ENCODE data around the gene CALHM3. TPM values are rescaled to one million over a fixed set of nuclear protein-coding genes. Genes with fewer than 3 reads are reported as not detected.
A peak's percentile ranks its signal among the peaks of the same experiment; 100 is the strongest.
"Not testable (repeated sequence)": the region's sequence is repeated elsewhere in the genome, so short reads cannot be mapped to it uniquely, and the experiment has no call there.

The CALHM3 gene, protein sequence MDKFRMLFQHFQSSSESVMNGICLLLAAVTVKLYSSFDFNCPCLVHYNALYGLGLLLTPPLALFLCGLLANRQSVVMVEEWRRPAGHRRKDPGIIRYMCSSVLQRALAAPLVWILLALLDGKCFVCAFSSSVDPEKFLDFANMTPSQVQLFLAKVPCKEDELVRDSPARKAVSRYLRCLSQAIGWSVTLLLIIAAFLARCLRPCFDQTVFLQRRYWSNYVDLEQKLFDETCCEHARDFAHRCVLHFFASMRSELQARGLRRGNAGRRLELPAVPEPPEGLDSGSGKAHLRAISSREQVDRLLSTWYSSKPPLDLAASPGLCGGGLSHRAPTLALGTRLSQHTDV
- not detected in 2 replicates for total RNA-seq
- polyA plus RNA-seq (2012) = 0.08 TPM

DNA sequence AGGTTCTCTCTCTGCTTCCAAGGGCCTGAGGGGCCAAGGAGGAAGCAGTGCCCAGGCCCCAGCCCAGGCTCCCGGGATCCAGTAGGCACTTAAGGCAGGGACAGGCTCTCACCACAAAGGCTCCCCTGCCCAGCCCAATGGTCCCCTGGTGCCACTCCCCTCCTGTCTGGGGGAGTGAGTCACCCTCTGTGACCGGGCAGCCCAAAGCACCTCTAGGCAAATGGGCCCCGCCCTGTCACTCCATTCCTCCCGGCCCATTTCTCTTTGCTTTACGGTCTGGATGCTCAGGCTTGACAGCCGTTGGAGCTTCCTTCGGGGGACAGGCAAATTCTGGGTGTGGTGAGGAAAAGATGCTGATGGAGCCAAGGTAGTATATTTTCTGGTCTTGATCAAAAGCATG lies at the start of gene CALHM3:
TSS of gene CALHM3 (minus strand) at position 106 of the 400 bp plus-strand sequence. CDS start 208 bp downstream, outside the sequence.
- DNase-seq (ENCODE audit: low read depth) = peak; percentile 61

DNA sequence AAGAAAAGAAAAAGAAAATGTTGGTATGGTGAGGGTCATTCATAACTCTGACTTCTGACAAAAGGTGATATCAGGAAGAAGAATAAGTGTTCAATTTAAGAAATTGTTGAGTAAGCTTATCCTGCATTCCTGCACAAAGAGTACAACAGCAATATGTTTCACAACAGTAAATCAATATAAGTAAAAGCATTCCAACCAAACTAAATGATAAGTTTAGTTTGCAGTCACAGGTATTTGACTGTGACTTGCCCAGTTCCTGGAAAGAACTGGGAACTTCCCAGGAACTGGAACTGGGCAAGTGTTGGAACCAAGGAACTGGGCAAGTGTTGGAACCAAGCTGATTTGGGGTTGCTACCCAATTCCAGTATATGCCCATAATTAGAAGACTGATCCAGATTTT lies 49.5 kb upstream of the CALHM3 start:
- no peak for DNase-seq (ENCODE audit: low read depth)

- DNase-seq (ENCODE audit: low read depth) = peak; percentile 61
Measured at GRCh38 chr10:103527476-103527875, 48.4 kb upstream of the CALHM3 start.

DNA sequence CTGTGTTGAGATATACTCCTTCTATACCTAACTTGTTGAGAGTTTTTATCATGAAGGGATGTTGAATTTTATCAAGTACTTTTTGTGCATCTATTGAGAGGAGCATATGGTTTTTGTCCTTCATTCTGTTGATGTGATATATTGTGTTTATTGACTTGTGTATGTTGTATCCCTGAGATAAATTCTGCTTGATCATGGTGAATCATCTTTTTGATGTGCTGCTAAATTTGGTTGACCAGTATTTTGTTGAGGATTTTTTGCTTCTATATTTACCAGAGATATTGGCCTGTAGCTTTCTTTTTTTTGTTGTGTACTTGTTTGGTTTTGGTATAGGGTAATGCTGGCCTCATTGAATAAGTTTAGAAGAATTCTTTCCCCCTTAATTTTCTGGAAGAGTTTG lies 46.9 kb upstream of the CALHM3 start:
- no peak for DNase-seq (ENCODE audit: low read depth)

GRCh38 chr10:103523683-103524082 lies 44.6 kb upstream of the CALHM3 start:
- DNase-seq (ENCODE audit: low read depth) = no peak

DNA sequence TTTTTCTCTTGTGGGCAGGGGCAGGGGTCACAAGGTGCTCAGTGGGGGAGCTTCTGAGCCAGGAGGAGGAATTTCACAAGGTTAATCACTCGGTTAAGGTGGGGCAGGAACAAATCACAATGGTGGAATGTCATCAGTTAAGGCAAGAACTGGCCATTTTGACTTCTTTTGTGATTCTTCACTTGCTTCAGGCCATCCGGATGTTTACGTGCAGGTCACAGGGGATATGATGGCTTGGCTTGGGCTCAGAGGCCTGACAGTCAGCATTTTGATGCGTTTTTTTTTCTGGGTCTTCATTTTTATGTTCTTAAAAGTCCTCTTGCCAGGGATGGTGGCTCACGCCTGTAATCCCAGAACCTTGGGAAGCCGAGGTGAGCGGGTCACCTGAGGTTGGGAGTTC lies 43.0 kb upstream of the CALHM3 start:
- not testable (repeated sequence) for DNase-seq (ENCODE audit: low read depth)

GRCh38 chr10:103519798-103520197 lies 40.8 kb upstream of the CALHM3 start:
- DNase-seq (ENCODE audit: low read depth) = no peak

DNA sequence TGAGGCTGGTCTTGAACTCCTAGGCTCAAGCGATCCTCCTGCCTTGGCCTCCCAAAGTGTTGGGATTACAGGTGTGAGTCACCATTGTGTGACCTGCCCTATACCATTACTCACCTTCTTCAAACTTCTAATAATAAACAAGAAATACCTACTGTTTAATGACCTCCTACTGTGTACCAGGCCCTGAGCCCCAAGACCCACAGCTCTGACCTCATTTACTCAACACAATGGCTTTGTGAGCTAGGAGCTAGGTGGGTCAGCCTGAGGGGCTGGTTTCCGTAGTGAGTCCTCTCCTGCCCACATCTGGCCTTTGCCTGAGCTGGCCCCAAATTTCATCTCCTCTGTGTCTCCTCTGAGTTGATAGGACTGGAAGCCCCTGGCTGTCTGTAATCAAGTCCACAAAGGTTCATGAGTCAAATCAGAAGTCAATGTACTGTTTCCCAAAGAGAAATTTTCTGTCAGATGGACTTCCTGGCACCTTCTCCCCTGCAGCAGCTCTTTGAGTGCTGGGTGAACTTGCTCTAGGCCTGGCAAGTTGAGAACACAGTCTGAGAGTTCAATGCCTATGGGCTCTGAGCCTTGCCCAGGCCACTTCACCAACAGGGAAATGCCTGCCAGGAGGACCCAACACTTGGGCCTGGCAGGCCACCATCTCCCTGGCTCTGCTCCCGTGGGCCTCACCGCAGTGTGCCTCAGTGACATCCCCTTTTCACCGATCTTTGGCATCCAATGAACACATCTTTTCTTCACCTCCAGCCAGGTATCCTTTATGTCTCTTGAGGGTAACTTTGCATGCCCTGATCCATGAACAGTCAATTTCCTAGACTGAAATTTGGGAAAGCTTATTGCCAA lies 38.4 kb upstream of the CALHM3 start:
- DNase-seq (ENCODE audit: low read depth) = no peak

DNA sequence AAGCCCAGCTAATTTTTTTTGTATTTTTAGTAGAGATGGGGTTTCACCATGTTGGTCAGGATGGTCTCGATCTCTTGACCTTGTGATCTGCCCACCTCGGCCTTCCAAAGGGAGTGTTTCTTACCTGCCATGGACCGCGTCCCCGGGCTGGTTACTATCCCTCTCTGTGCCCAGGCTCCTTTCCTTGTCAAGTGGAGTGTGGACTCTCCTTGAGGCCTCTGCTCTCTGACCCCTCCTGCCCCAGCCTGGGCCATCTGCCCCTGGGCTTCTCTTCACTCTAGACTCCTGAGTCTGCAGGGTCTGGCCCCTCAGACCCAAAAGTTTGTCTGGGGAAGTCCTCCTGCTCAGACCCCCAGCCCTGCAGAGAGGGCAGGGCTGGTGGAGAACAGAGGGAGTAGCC lies 35.2 kb upstream of the CALHM3 start:
- no peak for DNase-seq (ENCODE audit: low read depth)

DNA sequence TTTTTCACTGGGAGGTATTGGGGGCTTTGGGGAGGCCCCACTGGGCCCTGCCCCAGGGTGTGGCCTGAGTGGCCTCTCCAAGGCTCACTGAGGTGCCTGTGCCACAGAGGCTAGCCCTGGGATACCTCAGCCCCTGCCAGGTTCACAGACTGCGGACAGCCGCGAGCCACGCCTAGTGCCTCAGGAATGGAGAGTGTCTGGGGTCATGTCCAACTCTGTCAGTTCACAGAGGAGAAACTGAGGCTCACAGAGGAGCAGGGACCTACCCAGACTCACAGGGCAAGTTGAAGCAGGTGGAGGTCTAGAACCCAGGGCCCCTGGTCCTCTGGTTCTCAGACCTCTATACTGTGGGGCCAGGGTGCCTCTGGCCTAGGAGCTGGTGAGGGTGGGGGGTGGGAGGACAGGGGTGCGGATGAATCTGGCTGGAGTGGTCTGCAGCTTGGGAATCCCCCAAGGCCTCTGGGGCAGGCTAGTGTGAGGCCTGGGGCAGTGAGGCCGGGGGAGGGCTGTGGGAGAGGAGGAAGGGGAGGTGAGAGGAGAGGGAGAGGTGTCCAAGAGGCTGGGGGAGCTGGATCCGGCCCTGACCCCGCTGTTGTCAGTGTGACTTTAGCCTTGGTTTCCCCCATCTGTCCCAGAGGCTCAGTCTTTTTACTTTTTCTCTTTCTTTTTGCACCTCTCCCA lies 34.5 kb upstream of the CALHM3 start:
- no peak for DNase-seq (ENCODE audit: low read depth)

DNA sequence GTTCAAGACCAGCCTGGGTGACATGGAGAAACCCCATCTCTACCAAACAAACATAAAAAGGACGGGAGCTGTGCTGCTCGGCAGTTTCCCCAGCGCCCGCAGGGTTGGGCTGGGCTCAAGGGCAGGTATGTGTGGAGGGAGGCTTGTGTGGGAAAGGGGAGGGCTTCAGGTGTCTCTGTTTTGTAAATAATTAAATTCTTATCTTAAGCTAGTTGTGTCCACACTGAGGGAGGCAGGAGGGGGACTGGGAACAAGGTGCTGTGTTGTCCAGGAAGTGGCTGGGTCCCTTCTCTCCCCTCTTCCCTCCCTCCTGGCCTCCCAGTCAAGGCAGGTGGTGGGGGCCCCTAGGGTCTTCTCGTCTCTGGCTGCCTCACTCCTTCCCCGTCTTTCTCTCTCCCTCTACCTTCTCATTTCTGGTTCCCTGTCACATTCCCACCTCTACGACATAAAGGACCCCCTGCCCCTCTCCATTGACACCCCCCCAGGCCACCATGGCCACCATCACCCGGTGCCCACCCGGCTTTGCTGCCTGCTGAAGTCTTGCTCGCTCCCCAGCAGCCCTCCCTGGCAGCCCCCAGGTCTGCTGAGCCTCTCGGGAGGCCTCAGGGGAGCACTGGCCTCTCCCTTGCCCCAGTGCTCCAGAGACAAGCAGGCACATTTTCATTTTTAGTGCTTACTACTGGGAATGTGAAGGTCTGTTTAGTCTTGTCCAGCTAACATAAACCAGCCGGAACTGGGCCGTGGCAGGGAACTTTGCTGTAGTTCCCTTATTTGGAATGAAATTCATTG lies 33.7 kb upstream of the CALHM3 start:
- DNase-seq (ENCODE audit: low read depth) = no peak

- DNase-seq (ENCODE audit: low read depth) = no peak
Measured at GRCh38 chr10:103512166-103512565, 33.1 kb upstream of the CALHM3 start.

GRCh38 chr10:103510791-103511752 lies 32.0 kb upstream of the CALHM3 start:
- no peak for DNase-seq (ENCODE audit: low read depth)

DNA sequence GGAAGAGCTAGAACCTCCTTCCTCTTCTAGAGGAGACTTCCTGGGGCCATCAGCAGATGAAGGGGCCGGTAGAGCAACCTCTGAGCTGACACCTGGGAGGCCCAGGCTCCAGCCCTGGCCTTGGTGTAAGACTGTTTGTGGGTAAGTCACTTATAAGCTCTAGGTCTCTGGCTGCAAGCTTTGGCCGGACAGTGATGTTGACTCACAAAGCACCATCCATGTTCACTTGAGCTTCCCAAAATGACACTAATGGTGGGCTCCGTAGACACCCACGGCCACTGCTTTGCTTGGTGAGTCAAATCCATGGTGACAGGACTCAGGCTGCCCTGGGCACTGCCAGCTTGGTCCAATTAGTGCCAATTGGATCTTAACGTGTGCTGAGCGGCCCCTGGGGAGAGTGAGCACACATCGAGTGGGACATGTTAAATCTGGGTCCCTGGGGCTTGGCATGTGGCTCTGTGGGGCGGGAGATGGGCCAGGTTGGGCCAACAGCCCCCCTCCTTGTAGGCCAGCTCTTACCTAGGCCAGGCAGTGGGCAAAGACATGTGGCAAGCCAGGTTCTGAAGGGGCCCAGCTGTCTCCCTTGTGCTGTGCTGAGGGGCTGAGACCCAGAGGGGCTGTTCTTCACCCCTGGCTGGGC lies 31.1 kb upstream of the CALHM3 start:
- no peak for DNase-seq (ENCODE audit: low read depth)

GRCh38 chr10:103507235-103508191 lies 28.5 kb upstream of the CALHM3 start:
- peak; percentile 35 for DNase-seq (ENCODE audit: low read depth)

GRCh38 chr10:103506061-103506460 lies 27.0 kb upstream of the CALHM3 start:
- DNase-seq (ENCODE audit: low read depth) = no peak

- DNase-seq (ENCODE audit: low read depth) = peak; percentile 80
Measured at GRCh38 chr10:103504181-103504783, 25.2 kb upstream of the CALHM3 start.

DNA sequence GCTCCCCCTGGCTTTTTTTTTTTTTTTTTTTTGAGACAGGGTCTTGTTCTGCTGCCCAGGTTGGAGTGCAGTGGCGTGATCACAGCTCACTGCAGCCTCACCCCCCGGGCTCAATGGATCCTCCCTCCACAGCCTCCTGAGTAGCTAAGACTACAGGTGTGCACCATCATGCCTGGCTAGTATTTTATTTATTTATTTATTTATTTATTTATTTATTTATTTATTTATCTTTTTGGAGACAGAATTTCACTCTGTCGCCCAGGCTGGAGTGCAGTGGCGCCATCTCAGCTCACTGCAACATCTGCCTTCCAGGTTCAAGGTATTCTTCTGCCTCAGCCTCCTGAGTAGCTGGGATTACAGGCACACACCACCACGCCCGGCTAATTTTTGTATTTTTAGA lies 24.7 kb upstream of the CALHM3 start:
- not testable (repeated sequence) for DNase-seq (ENCODE audit: low read depth)

All from myocyte (in vitro differentiated cells).